Dermis microvascular lymphatic vessel endothelial cell (primary cell): ENCODE results near the gene KBTBD6. TPM values are rescaled to one million over a fixed set of nuclear protein-coding genes. Genes with fewer than 3 reads are reported as not detected.
A peak's percentile ranks its signal among the peaks of the same experiment; 100 is the strongest.
"Not testable (repeated sequence)": the region's sequence is repeated elsewhere in the genome, so short reads cannot be mapped to it uniquely, and the experiment has no call there.

ENCODE experiments used
- DNase-seq, 2 donors: peaks; one replicate each; pipeline versions ENCODE4 v3.0.0 to v3.0.0-alpha.2; 2010; ENCODE audit warnings: low read depth in 2 of 2
- total RNA-seq: library from RNA; depleted of rRNA; stranded (reverse); fragments of >200 nt; gene quantifications from 2 replicates; pipeline ENCODE4 v1.2.1, GENCODE V29; 2014

The KBTBD6 gene
- total RNA-seq, 1 donor from 2014 or later, result 7.7 TPM

- no peak for DNase-seq
These were observed 1.3 kb upstream of the KBTBD6 start for GRCh38 chr13:41133951-41134350.

GRCh38 chr13:41131660-41132511, 716 bp downstream of the KBTBD6 start:
- DNase-seq, result not testable (repeated sequence)

- DNase-seq, result not testable (repeated sequence)
These were observed 1.4 kb downstream of the KBTBD6 start for GRCh38 chr13:41131189-41131588.

- DNase-seq, result no peak
These were observed 2.2 kb downstream of the KBTBD6 start for GRCh38 chr13:41130356-41130755.

- no peak for DNase-seq
These were observed 4.9 kb downstream of the KBTBD6 start for GRCh38 chr13:41127701-41128100.

- peak; percentile 6 to 14 for DNase-seq
These were observed 9.8 kb downstream of the KBTBD6 start for GRCh38 chr13:41122838-41123237.

- DNase-seq, result no peak
These were observed 14.7 kb downstream of the KBTBD6 start for GRCh38 chr13:41117869-41118268.

GRCh38 chr13:41111454-41111853, 21.1 kb downstream of the KBTBD6 start:
- no peak for DNase-seq

- DNase-seq, result no peak
These were observed 25.0 kb downstream of the KBTBD6 start for GRCh38 chr13:41107584-41108014.

GRCh38 chr13:41107104-41107571, 25.5 kb downstream of the KBTBD6 start:
- DNase-seq, result no peak

GRCh38 chr13:41099986-41100385, 32.6 kb downstream of the KBTBD6 start:
- no peak for DNase-seq

GRCh38 chr13:41098761-41099160, 33.8 kb downstream of the KBTBD6 start:
- DNase-seq, result no peak

- not testable (repeated sequence) for DNase-seq
These were observed 36.9 kb downstream of the KBTBD6 start for GRCh38 chr13:41095681-41096080.

- no peak for DNase-seq
These were observed 46.5 kb downstream of the KBTBD6 start for GRCh38 chr13:41085961-41086585.

GRCh38 chr13:41079725-41080124, 52.9 kb downstream of the KBTBD6 start:
- DNase-seq, result no peak

Other genes starting within 250 kb of the KBTBD6 start
- gene ELF1, start 113.5 kb downstream of the KBTBD6 start, total RNA-seq, result 71.9 and 106 TPM in 2 replicates
- gene WBP4, start 71.3 kb downstream of the KBTBD6 start, total RNA-seq, result 4.7 TPM in 2 replicates
- gene KBTBD7, start 61.8 kb upstream of the KBTBD6 start, total RNA-seq, result 5.1 and 7.5 TPM in 2 replicates
- 5.9 and 7.2 TPM in 2 replicates for gene MTRF1, start 130.8 kb upstream of the KBTBD6 start, total RNA-seq
- 4.4 and 4.7 TPM in 2 replicates for gene NAA16, start 178.5 kb upstream of the KBTBD6 start, total RNA-seq